Measurements from ENCODE around the gene FECH.

- TF ChIP-seq, protein P1, sequence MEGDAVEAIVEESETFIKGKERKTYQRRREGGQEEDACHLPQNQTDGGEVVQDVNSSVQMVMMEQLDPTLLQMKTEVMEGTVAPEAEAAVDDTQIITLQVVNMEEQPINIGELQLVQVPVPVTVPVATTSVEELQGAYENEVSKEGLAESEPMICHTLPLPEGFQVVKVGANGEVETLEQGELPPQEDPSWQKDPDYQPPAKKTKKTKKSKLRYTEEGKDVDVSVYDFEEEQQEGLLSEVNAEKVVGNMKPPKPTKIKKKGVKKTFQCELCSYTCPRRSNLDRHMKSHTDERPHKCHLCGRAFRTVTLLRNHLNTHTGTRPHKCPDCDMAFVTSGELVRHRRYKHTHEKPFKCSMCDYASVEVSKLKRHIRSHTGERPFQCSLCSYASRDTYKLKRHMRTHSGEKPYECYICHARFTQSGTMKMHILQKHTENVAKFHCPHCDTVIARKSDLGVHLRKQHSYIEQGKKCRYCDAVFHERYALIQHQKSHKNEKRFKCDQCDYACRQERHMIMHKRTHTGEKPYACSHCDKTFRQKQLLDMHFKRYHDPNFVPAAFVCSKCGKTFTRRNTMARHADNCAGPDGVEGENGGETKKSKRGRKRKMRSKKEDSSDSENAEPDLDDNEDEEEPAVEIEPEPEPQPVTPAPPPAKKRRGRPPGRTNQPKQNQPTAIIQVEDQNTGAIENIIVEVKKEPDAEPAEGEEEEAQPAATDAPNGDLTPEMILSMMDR (IDR thresholded peaks at IDR 0.05), result peak; percentile 50 to 76 (median 71)
- TF ChIP-seq POLR2A (IDR thresholded peaks at IDR 0.05), result no peak
Measured at GRCh38 chr18:57561728-57562423, 24.6 kb downstream of the FECH start.

Measured in esophagus squamous epithelium (tissue), 4 donors.